ENCODE data around the gene LY6G6F. TPM values are rescaled to one million over a fixed set of nuclear protein-coding genes. Genes with fewer than 3 reads are reported as not detected.

The LY6G6F gene
- total and polyA plus RNA-seq, 9 donors, result not detected

DNA sequence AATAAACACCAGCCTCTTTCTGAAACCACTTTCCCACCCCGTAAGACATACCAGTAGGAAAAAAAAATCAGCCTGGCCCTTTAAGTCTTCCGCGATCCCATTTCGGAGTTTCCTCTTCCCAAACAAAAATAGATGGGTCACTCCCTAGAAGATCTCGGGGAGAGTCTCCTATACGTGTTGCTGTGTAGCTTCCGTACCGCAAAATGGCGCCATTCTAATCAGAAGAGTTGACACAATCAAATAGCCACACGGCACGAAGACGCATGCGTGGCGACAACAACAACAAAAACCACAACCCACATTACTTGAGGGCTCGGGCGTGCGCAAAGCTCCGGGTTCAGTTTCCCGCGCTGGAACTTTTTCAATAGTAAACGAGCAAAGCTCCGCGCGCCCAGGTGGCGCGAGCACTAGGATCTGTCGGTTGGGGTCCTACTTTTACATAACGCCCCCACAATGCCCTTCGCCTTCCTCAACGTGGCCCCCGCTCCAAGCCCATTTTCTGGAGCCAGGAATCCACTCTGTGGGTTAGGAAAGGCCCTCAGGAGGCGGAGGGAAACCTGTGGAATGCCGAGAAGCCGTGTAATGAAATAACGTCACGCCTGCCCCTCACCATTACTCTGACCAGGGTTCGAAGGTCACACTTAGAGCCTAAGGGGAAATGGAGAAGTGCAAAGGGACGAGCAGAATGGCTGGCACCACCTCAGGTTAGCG, 41.7 kb upstream of the LY6G6F start, which contains the start of gene GPANK1:
GPANK1 (minus strand) TSS at position 208 of the 711 bp plus-strand sequence. CDS start 519 bp downstream, outside the sequence.
- whole genome bisulfite sequencing, 3 donors, result 0 to 1% (median 0%) methylated on average over 39 of the region's 39 CpGs
- Histone ChIP-seq H3K4me3 (peak within 1 kb of the TSS; percentile 78), H3K27ac (peak within 1 kb of the TSS; percentile 85 to 90), H3K36me3 (no peaks in the 10 kb centered on the region), H3K9me3 (no peaks in the 10 kb centered on the region), H3K27me3 (no peaks in the 10 kb centered on the region), H3K4me1 (ENCODE audit: insufficient read depth) (peaks cover 17% of the 10 kb centered on the region)
- intact Hi-C loops (cut with DNase I), result loop anchor here in 1 of 4 donors (5.0 kb wide), 2 partner anchors 62 to 167 kb away; partner anchors contain the start of gene DDAH2
- peak; percentile 87 to 93 (median 89) for DNase-seq
- TF ChIP-seq POLR2A (IDR thresholded peaks at IDR 0.05), result peak; percentile 63
- TF ChIP-seq, protein P1, sequence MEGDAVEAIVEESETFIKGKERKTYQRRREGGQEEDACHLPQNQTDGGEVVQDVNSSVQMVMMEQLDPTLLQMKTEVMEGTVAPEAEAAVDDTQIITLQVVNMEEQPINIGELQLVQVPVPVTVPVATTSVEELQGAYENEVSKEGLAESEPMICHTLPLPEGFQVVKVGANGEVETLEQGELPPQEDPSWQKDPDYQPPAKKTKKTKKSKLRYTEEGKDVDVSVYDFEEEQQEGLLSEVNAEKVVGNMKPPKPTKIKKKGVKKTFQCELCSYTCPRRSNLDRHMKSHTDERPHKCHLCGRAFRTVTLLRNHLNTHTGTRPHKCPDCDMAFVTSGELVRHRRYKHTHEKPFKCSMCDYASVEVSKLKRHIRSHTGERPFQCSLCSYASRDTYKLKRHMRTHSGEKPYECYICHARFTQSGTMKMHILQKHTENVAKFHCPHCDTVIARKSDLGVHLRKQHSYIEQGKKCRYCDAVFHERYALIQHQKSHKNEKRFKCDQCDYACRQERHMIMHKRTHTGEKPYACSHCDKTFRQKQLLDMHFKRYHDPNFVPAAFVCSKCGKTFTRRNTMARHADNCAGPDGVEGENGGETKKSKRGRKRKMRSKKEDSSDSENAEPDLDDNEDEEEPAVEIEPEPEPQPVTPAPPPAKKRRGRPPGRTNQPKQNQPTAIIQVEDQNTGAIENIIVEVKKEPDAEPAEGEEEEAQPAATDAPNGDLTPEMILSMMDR (IDR thresholded peaks at IDR 0.05), result no peak

DNA sequence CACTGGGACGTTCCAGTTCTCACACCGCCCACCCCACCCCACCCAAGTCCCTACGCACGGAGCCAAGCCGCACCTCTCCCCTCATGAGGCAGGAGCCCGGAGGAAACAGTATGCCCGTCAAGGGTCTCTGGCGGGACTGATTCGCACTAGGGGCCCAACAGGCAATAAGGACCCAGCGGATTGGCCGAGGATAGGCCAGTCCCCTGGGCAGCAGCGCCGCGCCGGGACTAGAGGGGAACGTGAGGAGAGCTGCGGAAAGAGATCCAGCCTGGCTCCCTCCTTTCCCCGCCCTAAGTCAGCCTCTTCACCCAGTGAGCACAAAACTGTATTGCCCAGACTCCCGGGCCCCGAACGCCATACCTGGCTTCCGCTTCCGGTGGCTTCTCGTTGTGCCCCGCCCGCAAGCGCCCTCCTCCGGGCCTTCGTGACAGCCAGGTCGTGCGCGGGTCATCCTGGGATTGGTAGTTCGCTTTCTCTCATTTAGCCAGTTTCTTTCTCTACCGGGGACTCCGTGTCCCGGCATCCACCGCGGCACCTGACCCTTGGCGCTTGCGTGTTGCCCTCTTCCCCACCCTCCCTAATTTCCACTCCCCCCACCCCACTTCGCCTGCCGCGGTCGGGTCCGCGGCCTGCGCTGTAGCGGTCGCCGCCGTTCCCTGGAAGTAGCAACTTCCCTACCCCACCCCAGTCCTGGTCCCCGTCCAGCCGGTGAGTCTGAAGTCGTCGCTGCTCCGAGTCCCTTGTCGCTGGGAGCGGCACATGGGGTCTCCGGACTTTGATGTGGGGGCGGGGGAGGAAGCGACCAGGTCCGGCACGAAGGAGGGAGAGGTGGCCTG, 40.9 kb upstream of the LY6G6F start, which contains the start of gene CSNK2B:
CSNK2B (plus strand) TSS at position 580 of the 836 bp plus-strand sequence. CDS start 752 bp downstream, outside the sequence.
- peak; percentile 97 to 99 (median 98) for DNase-seq
- Histone ChIP-seq H3K9me3 (no peaks in the 10 kb centered on the region), H3K4me1 (ENCODE audit: insufficient read depth) (peaks cover 17% of the 10 kb centered on the region), H3K27ac (peak within 1 kb of the TSS; percentile 85 to 90), H3K36me3 (no peaks in the 10 kb centered on the region), H3K27me3 (no peaks in the 10 kb centered on the region), H3K4me3 (peak within 1 kb of the TSS; percentile 78)
- 0% methylated on average over 57 to 63 of the region's 63 CpGs for WGBS, 3 donors
- TF ChIP-seq EP300 (IDR thresholded peaks at IDR 0.05) (peak; percentile 62), POLR2A (IDR thresholded peaks at IDR 0.05) (peak; percentile 84)
- TF ChIP-seq, protein P1 (IDR thresholded peaks at IDR 0.05), result peak in 1 of 3 donors; percentile 24
- intact Hi-C loops (cut with DNase I), result loop anchor here in 1 of 4 donors (5.0 kb wide), 2 partner anchors 62 to 167 kb away; partner anchors contain the start of gene DDAH2

- 1 to 3% (median 1%) methylated on average over 15 of the region's 15 CpGs for WGBS, 3 donors
- intact Hi-C loops (cut with DNase I), result loop anchor here in 1 of 4 donors (5.0 kb wide), 2 partner anchors 61 to 166 kb away; partner anchors contain the start of gene DDAH2
- H3K9me3 ChIP-seq, result no peaks in the 10 kb centered on the region
- no peak for DNase-seq
- H3K27me3 ChIP-seq, result no peaks in the 10 kb centered on the region
- H3K36me3 ChIP-seq, result no peaks in the 10 kb centered on the region
- H3K27ac ChIP-seq, result peak overlapping the region; percentile 85 to 90
- peaks cover 13% of the 10 kb centered on the region for H3K4me1 ChIP-seq (ENCODE audit: insufficient read depth)
- TF ChIP-seq, protein P1 (IDR thresholded peaks at IDR 0.05), result no peak
- TF ChIP-seq POLR2A (IDR thresholded peaks at IDR 0.05) (no peak), EP300 (IDR thresholded peaks at IDR 0.05) (no peak)
- peak overlapping the region; percentile 78 for H3K4me3 ChIP-seq
Observed at GRCh38 chr6:31666337-31666965, 40.2 kb upstream of the LY6G6F start.

- WGBS, 3 donors, result 69 to 80% (median 71%) methylated on average over 8 of the region's 8 CpGs
- intact Hi-C loops (cut with DNase I), result loop anchor here in 2 of 4 donors (5.0 to 10.0 kb wide), 3 partner anchors 58 to 295 kb away; partner anchors contain the start of gene DDAH2 (in 1 of the 2)
- H3K4me1 ChIP-seq (ENCODE audit: insufficient read depth), result peaks cover 2% of the 10 kb centered on the region
Observed at GRCh38 chr6:31669676-31670075, 37.0 kb upstream of the LY6G6F start, which contains the start of gene LY6G5B. Gene LY6G5B, plus strand, starts transcription at chr6:31669976. Its CDS starts 975 bp downstream, at chr6:31670951.

More at GRCh38 chr6:31669676-31670075, 37.0 kb upstream of the LY6G6F start, which contains the start of gene LY6G5B:
- TF ChIP-seq POLR2A (IDR thresholded peaks at IDR 0.05), result no peak
- TF ChIP-seq, protein P1 (IDR thresholded peaks at IDR 0.05), result no peak
- no peak for TF ChIP-seq EP300 (IDR thresholded peaks at IDR 0.05)
- Histone ChIP-seq H3K27me3 (no peaks in the 10 kb centered on the region), H3K27ac (no peak within 1 kb of the TSS), H3K4me3 (no peak within 1 kb of the TSS), H3K9me3 (no peaks in the 10 kb centered on the region), H3K36me3 (no peaks in the 10 kb centered on the region)
- DNase-seq, result no peak

Data from ovary (tissue), 9 donors.